ENCODE data around the gene CRACR2B. TPM values are rescaled to one million over a fixed set of nuclear protein-coding genes. Genes with fewer than 3 reads are reported as not detected.

The CRACR2B gene
- total RNA-seq, 1 experiment from 2014 or later = 17.5 TPM

GRCh38 chr11:869399-870126 lies 41.8 kb downstream of the CRACR2B start:
- CTCF ChIA-PET = no interaction called here
- H3K36me3 ChIP-seq (ENCODE audit: low read depth) = no peaks in the 10 kb centered on the region
- intact Hi-C loops (cut with micrococcal nuclease; ENCODE audit: unreplicated experiment) = no loop called here

GRCh38 chr11:870127-870413 lies 42.4 kb downstream of the CRACR2B start:
- no peaks in the 10 kb centered on the region for H3K79me2 ChIP-seq (ENCODE audit: low read depth)
- no peaks in the 10 kb centered on the region for H3K9me3 ChIP-seq (ENCODE audit: insufficient read depth, low read depth)
- no peaks in the 10 kb centered on the region for H3K27me3 ChIP-seq (ENCODE audit: insufficient read depth, low read depth)
- H3K27ac ChIP-seq = no peak overlapping the region
- no peaks in the 10 kb centered on the region for H3K9me2 ChIP-seq (ENCODE audit: insufficient read depth)
- ChIA-PET CTCF (no interaction called here), POLR2A (ENCODE audit: unreplicated experiment) (no interaction called here)
- H3F3A ChIP-seq (ENCODE audit: insufficient read depth, low read depth) = no peaks in the 10 kb centered on the region
- DNase-seq = no peak
- no TSS peak for BruUV-seq (replicated peaks)
- no peak overlapping the region for H3K4me3 ChIP-seq
- intact Hi-C loops (cut with micrococcal nuclease; ENCODE audit: unreplicated experiment) = no loop called here
- no peaks in the 10 kb centered on the region; the same call in 1 of the 2 replicates for H4K20me1 ChIP-seq (ENCODE audit: insufficient read depth)
- no peak overlapping the region for H3K4me2 ChIP-seq
- no peak overlapping the region for H2AFZ ChIP-seq
- H3K4me1 ChIP-seq (replicated peaks; ENCODE audit: insufficient read depth) = no peaks in the 10 kb centered on the region
- no peak for TF ChIP-seq EZH2 (IDR thresholded peaks at IDR 0.05; ENCODE audit: low read depth)
- TF ChIP-seq, protein P1, sequence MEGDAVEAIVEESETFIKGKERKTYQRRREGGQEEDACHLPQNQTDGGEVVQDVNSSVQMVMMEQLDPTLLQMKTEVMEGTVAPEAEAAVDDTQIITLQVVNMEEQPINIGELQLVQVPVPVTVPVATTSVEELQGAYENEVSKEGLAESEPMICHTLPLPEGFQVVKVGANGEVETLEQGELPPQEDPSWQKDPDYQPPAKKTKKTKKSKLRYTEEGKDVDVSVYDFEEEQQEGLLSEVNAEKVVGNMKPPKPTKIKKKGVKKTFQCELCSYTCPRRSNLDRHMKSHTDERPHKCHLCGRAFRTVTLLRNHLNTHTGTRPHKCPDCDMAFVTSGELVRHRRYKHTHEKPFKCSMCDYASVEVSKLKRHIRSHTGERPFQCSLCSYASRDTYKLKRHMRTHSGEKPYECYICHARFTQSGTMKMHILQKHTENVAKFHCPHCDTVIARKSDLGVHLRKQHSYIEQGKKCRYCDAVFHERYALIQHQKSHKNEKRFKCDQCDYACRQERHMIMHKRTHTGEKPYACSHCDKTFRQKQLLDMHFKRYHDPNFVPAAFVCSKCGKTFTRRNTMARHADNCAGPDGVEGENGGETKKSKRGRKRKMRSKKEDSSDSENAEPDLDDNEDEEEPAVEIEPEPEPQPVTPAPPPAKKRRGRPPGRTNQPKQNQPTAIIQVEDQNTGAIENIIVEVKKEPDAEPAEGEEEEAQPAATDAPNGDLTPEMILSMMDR (conservative IDR thresholded peaks at IDR 0.05) = peak; percentile 24; the same call in 1 of the 2 replicates
- H3K36me3 ChIP-seq (ENCODE audit: low read depth) = no peaks in the 10 kb centered on the region

More at GRCh38 chr11:869399-870126, 41.8 kb downstream of the CRACR2B start:
- Histone ChIP-seq H3K4me3 (no peak overlapping the region), H3K4me1 (replicated peaks; ENCODE audit: insufficient read depth) (no peaks in the 10 kb centered on the region), H3K9me2 (ENCODE audit: insufficient read depth) (no peaks in the 10 kb centered on the region), H3K27ac (no peak overlapping the region), H3F3A (ENCODE audit: insufficient read depth, low read depth) (no peaks in the 10 kb centered on the region), H3K27me3 (ENCODE audit: insufficient read depth, low read depth) (no peaks in the 10 kb centered on the region), H2AFZ (no peak overlapping the region), H3K79me2 (ENCODE audit: low read depth) (no peaks in the 10 kb centered on the region), H4K20me1 (ENCODE audit: insufficient read depth) (no peaks in the 10 kb centered on the region; the same call in 1 of the 2 replicates), H3K9me3 (ENCODE audit: insufficient read depth, low read depth) (no peaks in the 10 kb centered on the region), H3K4me2 (no peak overlapping the region)
- DNase-seq = no peak
- TF ChIP-seq EZH2 (IDR thresholded peaks at IDR 0.05; ENCODE audit: low read depth) = no peak
- TF ChIP-seq, protein P1 (conservative IDR thresholded peaks at IDR 0.05) = no peak
- BruUV-seq (replicated peaks) = no TSS peak
- POLR2A ChIA-PET (ENCODE audit: unreplicated experiment) = no interaction called here

DNA sequence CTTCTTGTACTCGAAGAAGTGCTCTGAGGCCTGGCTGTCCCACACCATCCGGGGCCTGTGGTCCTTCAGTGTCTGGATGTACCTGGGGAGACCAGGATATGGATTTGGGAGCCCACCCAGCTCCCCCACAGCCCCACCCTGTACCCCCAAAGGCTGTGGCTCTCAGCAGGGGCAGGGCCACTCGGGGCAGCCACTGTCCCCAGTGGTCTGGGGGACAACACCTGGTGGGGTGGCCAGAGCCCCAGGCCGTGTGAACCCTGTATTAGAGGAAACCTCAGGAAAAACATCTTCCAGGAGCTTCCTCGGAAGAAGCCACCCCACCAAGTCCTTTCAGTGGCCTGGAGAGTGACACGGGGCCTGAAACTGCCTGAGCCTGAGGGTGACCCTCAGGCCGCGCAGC lies 42.7 kb downstream of the CRACR2B start:
- ChIA-PET CTCF (no interaction called here), POLR2A (ENCODE audit: unreplicated experiment) (no interaction called here)

More for the DNA sequence above, 42.7 kb downstream of the CRACR2B start:
- no peak for DNase-seq
- H3K4me3 ChIP-seq = no peak overlapping the region
- no TSS peak for BruUV-seq (replicated peaks)
- no peaks in the 10 kb centered on the region for H3K9me2 ChIP-seq (ENCODE audit: insufficient read depth)
- TF ChIP-seq, protein P1 (conservative IDR thresholded peaks at IDR 0.05) = no peak; the same call in 1 of the 2 replicates
- no peak for TF ChIP-seq EZH2 (IDR thresholded peaks at IDR 0.05; ENCODE audit: low read depth)
- H3K9me3 ChIP-seq (ENCODE audit: insufficient read depth, low read depth) = no peaks in the 10 kb centered on the region
- H3K27me3 ChIP-seq (ENCODE audit: insufficient read depth, low read depth) = no peaks in the 10 kb centered on the region
- no peaks in the 10 kb centered on the region for H3K36me3 ChIP-seq (ENCODE audit: low read depth)
- no peaks in the 10 kb centered on the region for H3K79me2 ChIP-seq (ENCODE audit: low read depth)
- no peaks in the 10 kb centered on the region for H3F3A ChIP-seq (ENCODE audit: insufficient read depth, low read depth)
- no peak overlapping the region for H3K4me2 ChIP-seq
- intact Hi-C loops (cut with micrococcal nuclease; ENCODE audit: unreplicated experiment) = no loop called here
- no peaks in the 10 kb centered on the region; the same call in 1 of the 2 replicates for H4K20me1 ChIP-seq (ENCODE audit: insufficient read depth)
- no peak overlapping the region for H2AFZ ChIP-seq
- no peaks in the 10 kb centered on the region for H3K4me1 ChIP-seq (replicated peaks; ENCODE audit: insufficient read depth)
- no peak overlapping the region for H3K27ac ChIP-seq
